Endothelial cell of umbilical vein (primary cell): Measurements from ENCODE around the gene HECTD2. TPM values are rescaled to one million over a fixed set of nuclear protein-coding genes. Genes with fewer than 3 reads are reported as not detected.

ENCODE experiments used
- BruUV-seq: library from RNA; stranded (reverse); fragments of 400-500 nt; replicated peaks from 2 replicates; lab custom pipeline; 2021; lab: Mats Ljungman, UMichigan
- CTCF ChIA-PET: fragments of 300-600, 350-600 bp; sonication (Branson Sonifier 250); formaldehyde crosslinking; loops from one replicate; lab custom pipeline; 2021; ENCODE audit warnings: antibody characterized with exemption, inconsistent platforms; lab: Charles Lee
- POLR2A ChIA-PET: fragments of 300-600, 350-600 bp; sonication (Branson Sonifier 250); formaldehyde crosslinking; loops from one replicate; lab custom pipeline; 2021; ENCODE audit warnings: antibody characterized with exemption, inconsistent platforms; lab: Charles Lee
- DNase-seq: peaks from one replicate; pipeline ENCODE4 v3.0.0-alpha.2; 2011; ENCODE audit warnings: low read depth, low spot score
- FAIRE-seq: peaks from 2 replicates; lab custom pipeline; 2011; peaks lifted over from hg19 to GRCh38; lab: Jason Lieb, UNC
- H2AFZ ChIP-seq: 2 replicates; pipeline ENCODE4 v1.6.0; 2012; ENCODE audit warnings: low read depth, low read length, control low read depth, inconsistent platforms
- H3K27ac ChIP-seq: 2 replicates; pipeline ENCODE4 v1.5.1; 2011; ENCODE audit warnings: low read depth, mild to moderate bottlenecking, control low read depth, low read length, moderate library complexity; ENCODE audit not compliant: insufficient read depth
- H3K27me3 ChIP-seq, 2 experiments: 2 replicates each; pipeline versions ENCODE4 v1.6.0 to v1.6.1; 2011; ENCODE audit warnings: low read length in 2 of 2, mixed read lengths in 1 of 2; ENCODE audit not compliant: control insufficient read depth in 2 of 2, insufficient read depth in 2 of 2
- H3K36me3 ChIP-seq, 2 experiments: 2 replicates in 1 of 2; 3 replicates in 1 of 2; pipeline ENCODE4 v1.5.1; 2011; ENCODE audit warnings: low read length in 2 of 2, mild to moderate bottlenecking in 1 of 2, moderate library complexity in 1 of 2; ENCODE audit not compliant: control insufficient read depth in 2 of 2, insufficient read depth in 2 of 2; ENCODE audit errors: extremely low read depth in 1 of 2
- H3K4me1 ChIP-seq: 3 replicates; pipeline ENCODE4 v1.5.1; 2011; ENCODE audit warnings: mild to moderate bottlenecking, low read length; ENCODE audit not compliant: control insufficient read depth, insufficient read depth; ENCODE audit errors: extremely low read depth
- H3K4me2 ChIP-seq: 2 replicates; pipeline ENCODE4 v1.6.1; 2011; ENCODE audit warnings: low read length, control low read depth, mixed read lengths; ENCODE audit not compliant: insufficient read depth
- H3K4me3 ChIP-seq, 3 experiments: fragments of 200-600 bp in 1 of 3; sonication (generic), shearing (Covaris generic) in 1 of 3; replicated peaks in 1 of 3; 2 replicates each; pipeline ENCODE4 v1.5.1; 2011 to 2016; ENCODE audit warnings: control low read depth in 3 of 3, low read length in 3 of 3, mild to moderate bottlenecking in 2 of 3, inconsistent platforms in 1 of 3, low read depth in 1 of 3, moderate library complexity in 1 of 3; ENCODE audit not compliant: insufficient read depth in 1 of 3
- H3K79me2 ChIP-seq: 2 replicates; pipeline ENCODE4 v1.6.0; 2012; ENCODE audit warnings: low read length, inconsistent platforms; ENCODE audit not compliant: control insufficient read depth, insufficient read depth
- H3K9ac ChIP-seq: replicated peaks from 2 replicates; pipeline ENCODE3; 2011; ENCODE audit warnings: low read length, control low read depth; ENCODE audit not compliant: insufficient read depth; ENCODE audit errors: extremely low read depth
- H3K9me1 ChIP-seq: replicated peaks from 3 replicates; pipeline ENCODE4 v1.6.0; 2011; ENCODE audit warnings: mild to moderate bottlenecking, low read length; ENCODE audit not compliant: control insufficient read depth, insufficient read depth; ENCODE audit errors: extremely low read depth
- H3K9me3 ChIP-seq: replicated peaks from 2 replicates; pipeline ENCODE4 v1.5.1; 2012; ENCODE audit warnings: low read length, inconsistent platforms; ENCODE audit not compliant: control insufficient read depth, insufficient read depth
- H4K20me1 ChIP-seq: replicated peaks from 2 replicates; pipeline ENCODE3; 2011; ENCODE audit warnings: mild to moderate bottlenecking, low read length; ENCODE audit not compliant: control insufficient read depth, insufficient read depth; ENCODE audit errors: extremely low read depth
- JUN ChIP-seq: IDR thresholded peaks from 2 replicates; pipeline ENCODE4 v1.6.1; 2011; ENCODE audit warnings: borderline replicate concordance, low read depth; ENCODE audit not compliant: insufficient read length, insufficient read depth
- MYC ChIP-seq: IDR thresholded peaks from one replicate; pipeline ENCODE4 v1.6.1; 2011; ENCODE audit warnings: mild to moderate bottlenecking, low read depth, low read length
- POLR2A ChIP-seq: IDR thresholded peaks from 2 replicates; pipeline ENCODE4 v1.6.1; 2012; ENCODE audit warnings: low read depth, mild to moderate bottlenecking, control low read depth, low read length
- POLR2AphosphoS5 ChIP-seq: IDR thresholded peaks from 2 replicates; pipeline ENCODE4 v1.6.1; 2012; ENCODE audit warnings: low read depth, mild to moderate bottlenecking, control low read depth, low read length, moderate library complexity; ENCODE audit not compliant: insufficient read depth
- dilution Hi-C: fragments of 300-500 bp; cut with MboI; formaldehyde crosslinking; loops from one replicate; pipeline ENCODE4 v1.15.0; 2019; ENCODE audit warnings: low sequenced_read_pairs; ENCODE audit not compliant: extremely low pct_ligation_motif_present
- intact Hi-C: fragments of 100-400 bp; cut with micrococcal nuclease; formaldehyde crosslinking; loops from one replicate; pipeline ENCODE4 v1.10.0; 2022
- polyA plus RNA-seq, 4 experiments: library from polyadenylated mRNA; depleted of rRNA in 3 of 4; stranded (reverse) in 3 of 4; unstranded in 1 of 4; fragments of >200 nt; gene quantifications; 2 replicates each; pipeline versions ENCODE4 v1.2.1 to v1.2.3, GENCODE V29; 2011 to 2012; ENCODE audit warnings: missing spikeins in 1 of 4
- total RNA-seq: library from RNA; stranded (reverse); gene quantifications from 2 replicates; pipeline ENCODE4 v1.2.3, GENCODE V29; 2021
- TF ChIP-seq, protein P1 (sequence below), 2 donors: IDR thresholded peaks; 1 replicate in 1 of 2; 2 replicates in 1 of 2; pipeline ENCODE4 v1.5.1; 2011; ENCODE audit warnings: low read length in 2 of 2, mild to moderate bottlenecking in 2 of 2, moderate library complexity in 2 of 2, control low read depth in 1 of 2, inconsistent platforms in 1 of 2, low read depth in 1 of 2; ENCODE audit not compliant: insufficient read depth in 1 of 2; ENCODE audit errors: extremely low read depth in 1 of 2

The HECTD2 gene
- total and polyA plus RNA-seq, 2 donors (not counting 3 experiments of a cell fraction or from before 2014, with no cell fraction given), result 4.2 to 10.7 TPM

DNA sequence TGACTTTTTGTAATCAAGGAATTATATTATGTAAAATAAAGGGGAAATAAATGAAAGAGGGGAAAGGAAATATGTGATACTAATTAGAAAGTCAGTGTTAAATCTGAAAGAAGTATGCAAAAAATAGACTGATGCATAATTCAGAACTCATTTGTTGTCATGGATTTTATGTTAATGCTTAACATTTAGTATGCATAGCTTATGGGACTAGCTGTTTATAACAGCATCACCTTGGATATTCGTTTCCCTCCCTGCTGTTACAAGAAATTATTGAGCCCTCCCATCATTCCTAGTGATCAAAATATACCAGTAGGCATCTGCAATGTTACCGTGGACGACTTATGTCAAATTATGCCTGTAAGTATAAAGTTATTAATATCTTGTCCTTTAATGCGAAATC is 85.9 kb downstream of the HECTD2 start:
- DNase-seq (no peak), FAIRE-seq (no peak)
- H3K9me3 ChIP-seq, result no peaks in the 10 kb centered on the region
- no peaks in the 10 kb centered on the region for H3K27me3 ChIP-seq
- dilution Hi-C loops, result no loop called here
- intact Hi-C loops, result no loop called here
- no peak overlapping the region for H3K27ac ChIP-seq
- no peak overlapping the region for H3K9ac ChIP-seq
- H3K4me1 ChIP-seq, result no peaks in the 10 kb centered on the region
- ChIA-PET CTCF (interaction anchor here (1.6 to 9.6 kb wide), 3 partner anchors 19 to 198 kb away, joined by 4 to 188 read pairs (median 7); partner anchors contain the start of gene PPP1R3C), POLR2A (no interaction called here)
- no peaks in the 10 kb centered on the region for H4K20me1 ChIP-seq
- no peaks in the 10 kb centered on the region for H3K9me1 ChIP-seq
- TF ChIP-seq POLR2AphosphoS5 (no peak), JUN (no peak), POLR2A (no peak), MYC (no peak)
- TF ChIP-seq, protein P1, sequence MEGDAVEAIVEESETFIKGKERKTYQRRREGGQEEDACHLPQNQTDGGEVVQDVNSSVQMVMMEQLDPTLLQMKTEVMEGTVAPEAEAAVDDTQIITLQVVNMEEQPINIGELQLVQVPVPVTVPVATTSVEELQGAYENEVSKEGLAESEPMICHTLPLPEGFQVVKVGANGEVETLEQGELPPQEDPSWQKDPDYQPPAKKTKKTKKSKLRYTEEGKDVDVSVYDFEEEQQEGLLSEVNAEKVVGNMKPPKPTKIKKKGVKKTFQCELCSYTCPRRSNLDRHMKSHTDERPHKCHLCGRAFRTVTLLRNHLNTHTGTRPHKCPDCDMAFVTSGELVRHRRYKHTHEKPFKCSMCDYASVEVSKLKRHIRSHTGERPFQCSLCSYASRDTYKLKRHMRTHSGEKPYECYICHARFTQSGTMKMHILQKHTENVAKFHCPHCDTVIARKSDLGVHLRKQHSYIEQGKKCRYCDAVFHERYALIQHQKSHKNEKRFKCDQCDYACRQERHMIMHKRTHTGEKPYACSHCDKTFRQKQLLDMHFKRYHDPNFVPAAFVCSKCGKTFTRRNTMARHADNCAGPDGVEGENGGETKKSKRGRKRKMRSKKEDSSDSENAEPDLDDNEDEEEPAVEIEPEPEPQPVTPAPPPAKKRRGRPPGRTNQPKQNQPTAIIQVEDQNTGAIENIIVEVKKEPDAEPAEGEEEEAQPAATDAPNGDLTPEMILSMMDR (IDR thresholded peaks at IDR 0.05; ENCODE audit: extremely low read depth in 1 of 2, insufficient read depth in 1 of 2, low read depth in 1 of 2, low read length in 2 of 2), result no peak
- no peak overlapping the region for H3K4me2 ChIP-seq
- no peaks in the 10 kb centered on the region for H3K79me2 ChIP-seq
- no peak overlapping the region for H2AFZ ChIP-seq
- no peaks in the 10 kb centered on the region for H3K36me3 ChIP-seq
- no TSS peak for BruUV-seq
- H3K4me3 ChIP-seq, result no peak overlapping the region
